GM19395 (cell line): ENCODE measurements around the gene SLC6A8.
"Not testable (repeated sequence)": the region's sequence is repeated elsewhere in the genome, so short reads cannot be mapped to it uniquely, and the experiment has no call there.

ENCODE experiments used
- ATAC-seq: cut with Tn5 transposase; IDR thresholded peaks from one replicate; pipeline ENCODE4 v1.9.1; 2021; ENCODE audit warnings: mild to moderate bottlenecking, moderate library complexity; ENCODE audit not compliant: unreplicated experiment

SLC6A8 gene

GRCh38 chrX:153704631-153705402 is 17.1 kb downstream of the SLC6A8 start:
- ATAC-seq, result not testable (repeated sequence)

- ATAC-seq, result not testable (repeated sequence)
Measured at GRCh38 chrX:153705403-153706060, 17.8 kb downstream of the SLC6A8 start.

- ATAC-seq, result no peak
Measured at GRCh38 chrX:153706799-153707198, 19.1 kb downstream of the SLC6A8 start.

- ATAC-seq, result no peak
Measured at GRCh38 chrX:153707406-153707805, 19.7 kb downstream of the SLC6A8 start.

- no peak for ATAC-seq
Measured at GRCh38 chrX:153708415-153708814, 20.7 kb downstream of the SLC6A8 start.

GRCh38 chrX:153709726-153710674 is 22.3 kb downstream of the SLC6A8 start:
- ATAC-seq, result no peak

GRCh38 chrX:153714256-153714655 is 26.5 kb downstream of the SLC6A8 start:
- ATAC-seq, result no peak

- no peak for ATAC-seq
Measured at GRCh38 chrX:153717445-153717844, 29.7 kb downstream of the SLC6A8 start.

- no peak for ATAC-seq
Measured at GRCh38 chrX:153719238-153719637, 31.5 kb downstream of the SLC6A8 start.

GRCh38 chrX:153719701-153720100 is 32.0 kb downstream of the SLC6A8 start:
- no peak for ATAC-seq

- ATAC-seq, result no peak
Measured at GRCh38 chrX:153722704-153723350, 35.1 kb downstream of the SLC6A8 start.

- peak; percentile 30 for ATAC-seq
Measured at GRCh38 chrX:153723351-153724251, 35.9 kb downstream of the SLC6A8 start.

GRCh38 chrX:153724252-153725038 is 36.7 kb downstream of the SLC6A8 start, which contains the start of the genes ABCD1 and BCAP31:
TSS of gene ABCD1 (plus strand) at chrX:153724856. CDS start at chrX:153725267, 411 bp downstream.
TSS of gene BCAP31 (minus strand) at chrX:153724387. CDS start at chrX:153723244, 1,143 bp downstream.
- ATAC-seq, result peak; percentile 55

- peak; percentile 6 for ATAC-seq
Measured at GRCh38 chrX:153725039-153725831, 37.5 kb downstream of the SLC6A8 start.

- ATAC-seq, result no peak
Measured at GRCh38 chrX:153725832-153726285, 38.1 kb downstream of the SLC6A8 start.

GRCh38 chrX:153726286-153727122 is 38.8 kb downstream of the SLC6A8 start:
- ATAC-seq, result peak; percentile 60
